Body of pancreas (tissue), 4 donors: ENCODE results near the gene CHPF2. TPM values are rescaled to one million over a fixed set of nuclear protein-coding genes. Genes with fewer than 3 reads are reported as not detected.

Source experiments
- ATAC-seq: fragments of 150-250 bp; one replicate; pipeline ENCODE4 v1.9.1; 2016
- DNase-seq, 4 donors: peaks; one replicate each; pipeline ENCODE4 v3.0.0-alpha.2; 2019
- H3K27ac ChIP-seq, 4 donors: fragments of 200-600 bp; sonication (generic); 1 replicate in 3 of 4; 2 replicates in 1 of 4; pipeline versions ENCODE4 v1.5.1 to v1.6.1; 2016 to 2019; ENCODE audit warnings: mild to moderate bottlenecking in 1 of 4, mixed read lengths in 1 of 4, moderate library complexity in 1 of 4
- H3K27me3 ChIP-seq, 2 donors: fragments of 200-600 bp; sonication (generic); one replicate each; pipeline ENCODE4 v1.6.0; 2016; ENCODE audit warnings: mild to moderate bottlenecking in 1 of 2
- H3K36me3 ChIP-seq, 2 donors: fragments of 200-600 bp; sonication (generic); replicated peaks in 1 of 2; 2 replicates each; pipeline ENCODE4 v1.5.1; 2016; ENCODE audit warnings: low read depth in 2 of 2; ENCODE audit not compliant: insufficient read depth in 1 of 2
- H3K4me1 ChIP-seq: fragments of 200-600 bp; sonication (generic); one replicate; pipeline ENCODE4 v1.6.0; 2016
- H3K4me3 ChIP-seq, 2 donors: fragments of 200-600 bp; sonication (generic); 1 replicate in 1 of 2; 2 replicates in 1 of 2; pipeline ENCODE4 v1.5.1; 2016 to 2019
- H3K9me3 ChIP-seq, 3 donors: fragments of 200-600 bp; sonication (generic); 1 replicate in 2 of 3; 2 replicates in 1 of 3; pipeline ENCODE4 v1.5.1; 2016
- CTCF ChIP-seq, 7 experiments: fragments of 450-650 bp in 4 of 7; fragments of 200-600 bp in 3 of 7; sonication (generic) in 3 of 7; IDR thresholded peaks; one replicate each; pipeline ENCODE4 v1.5.1; 2016 to 2019; ENCODE audit warnings: antibody characterized with exemption in 7 of 7
- POLR2A ChIP-seq, 3 donors: fragments of 450-650 bp; IDR thresholded peaks; one replicate each; pipeline ENCODE4 v1.6.1; 2016; ENCODE audit warnings: antibody characterized with exemption in 3 of 3, mild to moderate bottlenecking in 2 of 3
- WGBS, 2 donors: methylation state at CpG; one replicate each; pipeline ENCODE4 v1.1.5; 2017; 5-methylcytosine and 5-hydroxymethylcytosine counted together
- intact Hi-C: fragments of 100-400 bp; cut with DNase I; formaldehyde crosslinking; loops from one replicate; pipeline ENCODE4 v1.15.1; 2023
- microRNA counts, 2 donors: library from miRNA; unstranded; fragments of <30 nt; microRNA quantifications; one replicate each; lab custom pipeline; 2017
- total RNA-seq, 2 donors: library from RNA; depleted of rRNA; stranded (reverse); fragments of >200 nt; gene quantifications; one replicate each; pipeline ENCODE4 v1.1.0, GENCODE V29; 2016

The CHPF2 gene
- total RNA-seq, 2 donors from 2014 or later, result 24.4 to 52.1 TPM

- 60 to 63% methylated on average over 2 of the region's 2 CpGs for WGBS, 2 donors
- TF ChIP-seq CTCF (IDR thresholded peaks at IDR 0.05) (no peak), POLR2A (IDR thresholded peaks at IDR 0.05) (no peak)
- intact Hi-C loops, result no loop called here
- no peak overlapping the region for H3K27ac ChIP-seq
- ATAC-seq, result no peak
- no peaks in the 10 kb centered on the region for H3K36me3 ChIP-seq
- no peak for DNase-seq
- H3K9me3 ChIP-seq, result no peaks in the 10 kb centered on the region
- no peak overlapping the region for H3K4me3 ChIP-seq
- no peaks in the 10 kb centered on the region for H3K4me1 ChIP-seq
- H3K27me3 ChIP-seq, result peaks cover 0 to 3% of the 10 kb centered on the region in 2 donors
Measured at GRCh38 chr7:151286148-151286547, 53.9 kb downstream of the CHPF2 start.

MicroRNAs within 50 kb of the gene (microRNA counts, 767-probe panel; counts per million panel counts)
- 0 to 736 counts per million in 2 donors for microRNA hsa-miR-671-3p (lab: Ali Mortazavi, UCI)
- microRNA hsa-miR-671-5p (lab: Ali Mortazavi, UCI), result 0 to 736 counts per million in 2 donors

Other genes starting within 250 kb of the CHPF2 start
- gene NOS3, start 241.5 kb upstream of the CHPF2 start, total RNA-seq, result 1 to 10 TPM; 4.9 to 7.6 TPM
- gene ATG9B, start 208.0 kb upstream of the CHPF2 start, total RNA-seq, result not detected
- gene ABCB8, start 204.0 kb upstream of the CHPF2 start, total RNA-seq, result 10 to 100 TPM in 1 of 2 donors, 1 to 10 TPM in 1; 8.8 to 39.6 TPM
- 1 to 10 TPM in 1 of 2 donors, under 1 TPM in 1; 0.78 to 1.3 TPM for gene ASIC3, start 184.0 kb upstream of the CHPF2 start, total RNA-seq
- gene CDK5, start 174.6 kb upstream of the CHPF2 start, total RNA-seq, result 1 to 10 TPM; 2.3 to 6.3 TPM
- gene SLC4A2, start 172.9 kb upstream of the CHPF2 start, total RNA-seq, result 100 to 1,000 TPM in 1 of 2 donors, 10 to 100 TPM in 1; 50.1 to 147 TPM
- gene FASTK, start 151.7 kb upstream of the CHPF2 start, total RNA-seq, result 100 to 1,000 TPM in 1 of 2 donors, 10 to 100 TPM in 1; 60.7 to 201 TPM
- gene TMUB1, start 149.0 kb upstream of the CHPF2 start, total RNA-seq, result 10 to 100 TPM; 34.9 to 54.2 TPM
- 100 to 1,000 TPM in 1 of 2 donors, 10 to 100 TPM in 1; 45.4 to 104 TPM for gene AGAP3, start 146.0 kb upstream of the CHPF2 start, total RNA-seq
- gene GBX1, start 64.8 kb upstream of the CHPF2 start, total RNA-seq, result not detected
- gene ASB10, start 45.2 kb upstream of the CHPF2 start, total RNA-seq, result not detected
- not detected for gene H2BK1, start 22.0 kb upstream of the CHPF2 start, total RNA-seq
- 10 to 100 TPM; 11.9 to 13.5 TPM for gene ABCF2, start 5.3 kb upstream of the CHPF2 start, total RNA-seq
- 10 to 100 TPM; 22.3 to 37.2 TPM for gene SMARCD3, start 16.2 kb downstream of the CHPF2 start, total RNA-seq
- 10 to 100 TPM; 36.8 to 43.8 TPM for gene NUB1, start 109.3 kb downstream of the CHPF2 start, total RNA-seq
- gene WDR86, start 177.6 kb downstream of the CHPF2 start, total RNA-seq, result 10 to 100 TPM in 1 of 2 donors, 1 to 10 TPM in 1; 3.9 to 11.2 TPM
- not detected for gene CRYGN, start 207.7 kb downstream of the CHPF2 start, total RNA-seq